ENCODE data around the gene NFKBIE.
A peak's percentile ranks its signal among the peaks of the same experiment; 100 is the strongest.
"Not testable (repeated sequence)": the region's sequence is repeated elsewhere in the genome, so short reads cannot be mapped to it uniquely, and the experiment has no call there.

NFKBIE gene

GRCh38 chr6:44245912-44246662, 19.3 kb downstream of the NFKBIE start:
- DNase-seq (ENCODE audit: low spot score), result peak; percentile 78

DNA sequence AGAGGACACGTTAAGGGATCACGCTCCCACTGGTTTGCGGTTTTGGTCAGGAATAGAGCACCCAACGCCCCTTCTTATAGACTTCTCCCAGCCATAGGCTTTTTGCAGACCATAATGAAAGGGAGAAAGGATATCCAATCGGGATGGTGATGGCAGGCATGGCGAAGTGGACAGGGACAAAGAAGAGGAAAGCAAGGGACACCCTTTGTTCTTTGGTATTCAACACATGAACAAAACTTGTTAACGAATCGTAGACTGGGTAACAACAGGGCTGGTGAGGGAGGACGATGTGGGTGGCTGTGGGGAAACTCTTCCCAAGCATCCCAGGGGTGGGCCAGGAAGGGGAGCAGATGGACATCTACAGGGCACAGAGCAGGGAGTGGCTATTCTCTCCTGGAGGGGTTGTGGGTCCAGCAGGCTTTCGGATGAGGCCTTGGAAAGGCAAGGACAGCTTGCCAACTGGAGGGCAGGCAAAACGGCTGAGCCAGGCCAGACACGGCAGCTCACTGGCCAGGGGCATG, 19.9 kb downstream of the NFKBIE start:
- DNase-seq (ENCODE audit: low spot score), result no peak

DNA sequence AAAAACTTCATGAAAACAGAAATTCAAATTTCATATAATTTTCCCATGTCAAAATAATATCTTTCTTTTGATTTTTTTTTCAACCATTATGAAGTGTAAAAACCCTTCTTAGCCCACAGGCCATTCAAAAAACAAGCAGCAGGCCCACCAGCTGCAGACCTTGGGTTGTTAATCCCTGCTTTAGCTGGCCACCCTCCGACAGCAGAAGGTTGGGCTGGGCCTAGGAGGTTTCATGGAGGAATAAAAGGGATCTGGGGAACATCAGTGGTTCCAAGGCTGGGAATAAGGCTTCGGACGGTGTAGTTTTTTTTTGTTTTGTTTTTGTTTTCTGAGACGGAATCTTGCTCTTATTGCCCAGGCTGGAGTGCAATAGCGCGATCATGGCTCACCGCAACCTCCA, 22.0 kb downstream of the NFKBIE start:
- no peak for DNase-seq (ENCODE audit: low spot score)

- no peak for DNase-seq (ENCODE audit: low spot score)
Measured at GRCh38 chr6:44238687-44239350, 26.5 kb downstream of the NFKBIE start.

GRCh38 chr6:44237813-44238433, 27.4 kb downstream of the NFKBIE start:
- peak; percentile 87 for DNase-seq (ENCODE audit: low spot score)

DNA sequence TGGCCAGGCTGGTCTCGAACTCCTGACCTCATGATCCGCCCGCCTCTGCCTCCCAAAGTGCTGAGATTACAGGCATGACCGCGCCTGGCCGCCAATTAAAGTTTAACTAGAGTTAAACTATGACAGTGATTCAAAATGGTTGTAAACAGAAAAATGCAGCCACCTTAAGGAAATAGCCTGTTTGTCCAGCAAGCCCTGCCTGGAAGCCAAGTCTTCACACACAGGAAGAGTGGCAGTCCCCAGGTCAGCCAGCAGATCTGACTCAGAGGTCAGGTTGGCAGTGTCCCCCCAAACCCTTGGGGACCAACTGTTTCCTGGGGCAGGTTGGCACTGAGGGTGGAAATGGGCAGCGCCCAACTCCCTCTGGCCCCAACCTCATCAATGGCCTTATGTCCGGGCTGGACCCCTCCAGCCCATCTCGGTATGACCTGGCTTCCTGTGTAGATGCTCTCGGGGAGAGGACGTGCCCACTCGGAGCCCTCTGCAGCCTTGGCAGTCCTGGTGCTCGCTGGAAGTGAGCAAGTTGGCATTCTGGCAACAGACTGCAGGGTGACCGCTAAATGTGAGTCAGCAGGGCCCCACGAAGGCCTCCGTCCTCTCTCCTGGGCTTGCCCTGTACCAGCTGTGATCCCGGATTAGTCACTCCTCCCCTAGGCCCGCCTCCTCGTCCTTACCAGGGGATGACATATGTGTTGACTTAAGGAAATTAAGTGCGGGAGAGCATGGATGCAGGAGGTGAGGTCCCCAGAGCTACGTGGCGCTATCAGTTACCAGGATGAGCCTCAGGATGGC, 28.1 kb downstream of the NFKBIE start:
- DNase-seq (ENCODE audit: low spot score), result peak; percentile 98

- no peak for DNase-seq (ENCODE audit: low spot score)
Measured at GRCh38 chr6:44235891-44236516, 29.3 kb downstream of the NFKBIE start.

GRCh38 chr6:44235269-44235668, 30.1 kb downstream of the NFKBIE start:
- no peak for DNase-seq (ENCODE audit: low spot score)

- peak; percentile 78 for DNase-seq (ENCODE audit: low spot score)
Measured at GRCh38 chr6:44234101-44235025, 31.0 kb downstream of the NFKBIE start.

DNA sequence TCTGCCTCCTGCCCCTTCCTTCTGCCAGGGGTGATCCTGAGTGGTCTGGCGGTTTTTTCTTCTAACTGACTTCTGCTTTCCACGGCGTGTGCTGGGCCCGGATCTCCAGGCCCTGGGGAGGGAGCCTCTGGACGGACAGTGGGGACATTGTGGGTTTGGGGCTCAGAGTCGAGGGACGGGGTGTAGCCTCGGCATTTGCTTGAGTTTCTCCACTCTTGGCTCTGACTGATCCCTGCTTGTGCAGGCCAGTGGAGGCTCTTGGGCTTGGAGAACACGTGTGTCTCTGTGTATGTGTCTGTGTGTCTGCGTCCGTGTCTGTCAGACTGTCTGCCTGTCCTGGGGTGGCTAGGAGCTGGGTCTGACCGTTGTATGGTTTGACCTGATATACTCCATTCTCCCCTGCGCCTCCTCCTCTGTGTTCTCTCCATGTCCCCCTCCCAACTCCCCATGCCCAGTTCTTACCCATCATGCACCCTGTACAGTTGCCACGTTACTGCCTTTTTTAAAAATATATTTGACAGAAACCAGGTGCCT, 31.7 kb downstream of the NFKBIE start:
- no peak for DNase-seq (ENCODE audit: low spot score)

- no peak for DNase-seq (ENCODE audit: low spot score)
Measured at GRCh38 chr6:44232676-44233566, 32.4 kb downstream of the NFKBIE start.

DNA sequence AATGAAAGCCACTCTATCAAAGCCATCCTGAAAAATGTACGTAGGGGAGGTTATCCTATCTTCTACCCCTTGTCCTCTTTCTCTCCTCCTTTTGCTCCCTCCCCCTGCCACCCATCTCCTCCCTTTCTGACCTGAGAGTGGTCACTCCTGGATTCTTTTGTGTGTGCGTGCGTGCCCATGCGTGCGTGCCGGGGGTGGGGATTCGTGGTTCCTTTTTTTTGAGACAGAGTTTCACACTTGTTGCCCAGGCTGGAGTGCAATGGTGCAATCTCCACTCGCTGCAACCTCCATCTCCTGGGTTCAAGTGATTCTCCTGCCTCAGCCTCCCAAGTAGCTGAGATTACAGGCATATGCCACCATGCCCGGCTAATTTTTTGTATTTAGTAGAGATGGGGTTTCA, 33.9 kb downstream of the NFKBIE start:
- DNase-seq (ENCODE audit: low spot score), result not testable (repeated sequence)

- no peak for DNase-seq (ENCODE audit: low spot score)
Measured at GRCh38 chr6:44230034-44230675, 35.2 kb downstream of the NFKBIE start.

DNA sequence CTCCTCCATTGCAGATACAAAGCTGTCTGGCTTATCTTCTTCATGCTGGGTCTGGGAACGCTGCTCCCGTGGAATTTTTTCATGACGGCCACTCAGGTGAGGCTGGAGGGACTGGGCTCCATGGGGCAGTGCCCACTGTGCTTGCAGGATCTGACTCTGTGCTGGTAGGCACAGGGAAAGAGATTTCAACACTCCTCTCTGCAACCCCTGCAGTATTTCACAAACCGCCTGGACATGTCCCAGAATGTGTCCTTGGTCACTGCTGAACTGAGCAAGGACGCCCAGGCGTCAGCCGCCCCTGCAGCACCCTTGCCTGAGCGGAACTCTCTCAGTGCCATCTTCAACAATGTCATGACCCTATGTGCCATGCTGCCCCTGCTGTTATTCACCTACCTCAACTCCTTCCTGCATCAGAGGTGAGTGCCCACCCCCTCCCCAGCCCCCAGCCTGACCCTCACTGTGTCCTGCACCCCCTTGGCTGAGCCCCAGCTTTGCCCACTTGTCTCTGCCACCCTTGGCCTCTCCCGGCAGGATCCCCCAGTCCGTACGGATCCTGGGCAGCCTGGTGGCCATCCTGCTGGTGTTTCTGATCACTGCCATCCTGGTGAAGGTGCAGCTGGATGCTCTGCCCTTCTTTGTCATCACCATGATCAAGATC, 35.8 kb downstream of the NFKBIE start:
- DNase-seq (ENCODE audit: low spot score), result no peak

GRCh38 chr6:44228836-44229235, 36.5 kb downstream of the NFKBIE start:
- no peak for DNase-seq (ENCODE audit: low spot score)

GRCh38 chr6:44228433-44228832, 36.9 kb downstream of the NFKBIE start:
- no peak for DNase-seq (ENCODE audit: low spot score)

DNA sequence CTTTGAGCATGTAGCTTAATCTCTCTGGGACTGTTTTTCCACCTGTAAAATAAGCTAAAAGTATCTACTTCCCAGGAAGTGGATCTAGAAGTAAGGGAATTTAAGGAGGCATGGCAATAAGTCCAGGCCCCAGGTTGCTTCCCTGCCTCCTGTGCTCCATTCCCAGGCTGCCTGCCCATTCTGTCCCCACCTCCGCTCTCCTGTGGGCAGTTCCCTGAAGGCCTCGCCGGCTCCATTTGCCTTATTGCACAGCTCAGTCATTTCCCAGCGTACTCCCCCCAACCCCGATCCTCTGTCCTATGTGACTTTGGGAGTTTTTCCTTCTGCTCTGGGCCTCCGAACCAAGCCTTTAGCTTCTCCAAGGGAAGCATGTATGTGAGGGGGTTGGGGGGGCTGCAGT, 37.3 kb downstream of the NFKBIE start:
- no peak for DNase-seq (ENCODE audit: low spot score)

DNA sequence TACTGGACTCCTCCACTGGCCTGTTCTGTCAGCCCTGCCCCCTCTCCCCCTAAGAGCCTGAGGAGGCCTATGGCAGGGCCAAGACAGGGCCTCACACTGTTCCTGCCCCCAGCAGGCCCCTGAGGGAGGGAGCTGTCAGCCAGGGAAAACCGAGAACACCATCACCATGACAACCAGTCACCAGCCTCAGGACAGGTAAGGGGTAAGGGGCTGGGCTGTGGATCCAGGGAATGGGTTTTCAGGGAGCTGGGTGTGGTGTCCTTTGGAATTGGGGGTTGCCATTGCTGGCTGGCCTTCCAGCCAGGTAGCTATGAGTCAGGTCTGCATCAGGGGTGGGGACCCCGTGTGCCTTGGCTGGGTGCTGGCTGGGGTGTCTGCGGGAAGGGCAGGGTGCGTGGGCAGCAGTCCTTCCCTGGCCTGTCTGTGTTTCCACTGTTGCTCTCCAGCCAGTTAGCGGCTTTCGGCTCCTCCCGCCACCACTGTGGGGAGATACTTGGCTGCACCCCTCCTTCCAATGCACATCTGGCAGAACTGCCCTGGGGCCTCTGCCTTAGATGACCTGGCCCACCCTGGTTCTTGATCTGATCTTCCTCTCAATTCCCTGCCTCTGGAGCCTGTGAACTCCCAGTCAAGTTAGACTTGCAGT, 38.1 kb downstream of the NFKBIE start:
- DNase-seq (ENCODE audit: low spot score), result no peak

Measured in hepatic stellate cell (primary cell).